HG02840 (cell line): ENCODE data around the gene ATG4D.

ENCODE experiments used
- ATAC-seq: cut with Tn5 transposase; IDR thresholded peaks from one replicate; pipeline ENCODE4 v1.9.1; 2021; ENCODE audit warnings: mild to moderate bottlenecking, moderate library complexity, moderate number of reproducible peaks; ENCODE audit not compliant: unreplicated experiment, low FRiP score

The ATG4D gene

DNA sequence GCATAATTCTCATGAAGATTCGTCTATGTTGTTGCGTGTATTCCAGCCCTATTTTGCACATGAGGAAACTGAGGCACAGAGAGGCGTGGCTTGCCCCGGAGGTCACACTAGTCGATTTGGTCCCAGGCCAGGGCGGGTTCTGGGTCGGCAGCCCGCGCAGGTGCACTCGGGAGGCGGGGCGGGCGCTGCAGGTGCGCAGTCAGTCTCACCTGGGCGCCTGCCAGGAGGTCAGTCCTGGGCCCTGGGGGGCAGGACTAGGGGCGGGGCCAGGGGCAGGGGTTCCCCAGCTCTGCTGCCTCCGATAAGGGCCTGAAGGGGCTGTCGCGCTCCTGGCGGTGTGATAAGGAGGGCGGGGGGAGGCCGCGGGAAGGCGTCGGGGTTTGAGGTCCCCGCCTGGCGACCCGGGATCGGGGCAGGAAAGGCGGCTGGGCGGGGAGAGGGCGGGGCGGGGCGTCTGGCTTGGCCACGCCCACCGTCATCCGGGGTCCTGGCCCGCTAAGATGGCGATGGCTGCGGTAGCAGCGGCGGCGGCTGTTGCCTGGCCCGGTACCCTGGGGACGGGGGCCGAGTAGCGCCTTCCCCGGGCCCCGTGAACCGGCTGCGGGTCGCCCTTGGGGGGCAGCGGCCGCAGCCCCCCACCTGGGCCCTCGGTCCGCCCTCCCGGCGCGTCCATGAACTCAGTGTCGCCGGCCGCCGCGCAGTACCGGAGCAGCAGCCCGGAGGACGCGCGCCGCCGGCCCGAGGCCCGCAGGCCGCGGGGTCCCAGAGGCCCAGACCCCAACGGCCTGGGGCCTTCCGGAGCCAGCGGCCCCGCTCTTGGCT is at the start of gene ATG4D:
TSS of gene ATG4D (plus strand) at position 485 of the 822 bp plus-strand sequence. CDS start at position 672, 187 bp downstream.
- peak; percentile 65 for ATAC-seq

- ATAC-seq = no peak
Measured at GRCh38 chr19:10497371-10497770, 46.3 kb upstream of the ATG4D start.

- no peak for ATAC-seq
Measured at GRCh38 chr19:10499550-10500246, 44.0 kb upstream of the ATG4D start.

- ATAC-seq = no peak
Measured at GRCh38 chr19:10500247-10500592, 43.5 kb upstream of the ATG4D start.

- ATAC-seq = peak; percentile 44
Measured at GRCh38 chr19:10501971-10502523, 41.7 kb upstream of the ATG4D start.

DNA sequence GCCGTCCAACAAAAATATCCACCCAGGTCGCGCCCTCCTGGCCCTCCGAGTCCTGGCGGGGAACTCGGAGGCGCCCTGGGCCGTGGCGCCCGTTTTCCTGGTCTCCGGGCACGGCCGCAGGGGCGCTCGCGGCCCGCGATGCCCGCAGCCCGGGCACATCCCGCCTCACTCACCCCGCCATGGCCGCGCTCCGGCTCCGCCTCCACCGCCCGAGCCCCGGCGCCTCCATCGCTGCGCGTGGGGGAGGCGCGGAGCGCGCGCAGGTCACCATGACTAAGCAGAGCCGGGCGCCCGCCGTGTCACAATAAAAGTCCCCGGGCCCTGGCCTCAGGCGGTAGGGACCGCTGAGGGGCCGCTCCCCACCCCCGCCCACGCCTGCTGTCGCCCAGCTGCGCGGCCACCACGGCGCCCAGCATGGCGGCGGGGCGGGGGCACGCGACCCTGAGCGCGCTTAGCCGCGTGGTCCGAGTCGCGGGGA is 41.1 kb upstream of the ATG4D start:
- ATAC-seq = peak; percentile 81

GRCh38 chr19:10503002-10503789 is 40.5 kb upstream of the ATG4D start, which contains the start of gene KEAP1:
Gene KEAP1 (minus strand): TSS chr19:10503356. CDS start chr19:10500033, 3,323 bp downstream.
- ATAC-seq = peak; percentile 41

- ATAC-seq = no peak
Measured at GRCh38 chr19:10505583-10506229, 38.0 kb upstream of the ATG4D start.

DNA sequence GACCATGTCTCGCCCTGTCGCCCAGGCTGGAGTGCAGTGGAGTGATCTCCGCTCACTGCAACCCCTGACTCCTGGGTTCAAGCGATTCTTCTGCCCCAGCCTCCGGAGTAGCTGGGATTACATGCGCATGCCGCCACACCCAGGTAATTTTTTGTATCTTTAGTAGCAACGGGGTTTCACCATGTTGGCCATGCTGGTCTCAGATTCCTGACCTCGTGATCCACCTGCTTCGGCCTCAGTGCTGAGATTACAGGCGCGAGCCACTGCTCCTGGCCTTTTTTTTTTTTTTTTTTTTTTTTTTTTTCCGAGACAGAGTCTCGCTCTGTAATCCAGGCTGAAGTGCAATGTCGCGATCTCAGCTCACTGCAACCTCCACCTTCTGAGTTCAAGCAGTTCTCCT is 35.7 kb upstream of the ATG4D start:
- no peak for ATAC-seq

DNA sequence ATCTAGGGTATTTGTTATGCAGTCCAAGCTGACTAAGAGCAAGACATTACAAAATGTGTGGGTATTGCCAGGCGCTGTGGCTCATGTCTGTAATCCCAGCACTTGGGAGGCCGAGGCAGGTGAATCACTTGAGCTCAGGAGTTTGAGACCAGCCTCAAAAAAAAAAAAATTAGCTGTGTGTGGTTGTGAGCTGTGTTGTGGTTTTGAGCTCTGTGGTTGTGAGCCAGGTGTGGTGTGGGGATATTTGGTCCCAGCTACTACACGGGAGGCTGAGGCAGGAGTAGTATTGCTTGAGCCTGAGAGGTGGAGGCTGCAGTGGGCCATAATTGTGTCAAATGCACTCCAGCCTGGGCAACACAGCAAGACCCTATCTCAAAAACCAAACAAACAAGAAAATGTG is 35.0 kb upstream of the ATG4D start:
- ATAC-seq = no peak

DNA sequence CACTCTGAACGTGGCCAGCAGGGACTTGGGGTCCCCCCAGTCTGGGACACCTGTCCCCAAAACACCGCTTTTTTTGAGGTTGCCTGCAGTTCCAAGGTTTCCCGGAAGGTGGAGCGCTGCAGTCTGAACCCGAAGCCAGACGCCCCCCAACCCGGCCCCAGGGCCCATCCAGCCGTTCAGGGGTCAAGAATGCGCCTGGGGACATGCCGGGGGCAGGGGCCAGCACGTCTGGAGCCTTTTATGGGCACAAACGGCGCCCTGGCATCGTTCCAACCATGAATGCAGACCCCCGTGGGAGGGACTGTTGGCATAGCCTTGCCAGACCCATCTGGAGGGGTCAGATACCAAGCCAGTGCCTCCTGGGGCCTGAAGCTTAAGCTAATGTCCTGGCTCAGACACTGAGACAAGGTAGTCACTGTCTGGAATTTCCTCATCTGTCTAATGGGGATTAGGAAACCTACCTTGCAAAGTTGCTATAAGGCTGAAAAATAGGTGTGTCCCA is 33.4 kb upstream of the ATG4D start:
- no peak for ATAC-seq

DNA sequence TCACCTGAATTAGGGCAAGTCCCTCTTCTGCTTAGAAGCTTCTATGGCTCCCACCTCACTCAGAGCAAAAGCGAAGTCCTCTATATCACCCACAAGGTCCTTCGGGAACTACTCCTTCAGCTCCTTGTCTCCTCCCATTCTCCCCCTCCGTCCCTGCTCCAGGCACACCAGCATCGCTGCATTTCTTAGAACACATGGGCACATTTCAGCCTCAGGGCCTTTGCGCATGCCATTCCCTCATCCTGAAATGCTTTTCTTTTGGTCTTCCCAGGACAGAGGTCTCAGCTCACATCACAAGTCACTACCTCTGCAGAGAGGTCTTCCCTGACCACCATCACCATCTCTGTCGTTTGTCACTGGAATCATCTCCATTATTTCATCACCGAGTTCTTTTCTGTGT is 30.5 kb upstream of the ATG4D start:
- no peak for ATAC-seq

GRCh38 chr19:10514211-10515145 is 29.2 kb upstream of the ATG4D start:
- ATAC-seq = no peak

DNA sequence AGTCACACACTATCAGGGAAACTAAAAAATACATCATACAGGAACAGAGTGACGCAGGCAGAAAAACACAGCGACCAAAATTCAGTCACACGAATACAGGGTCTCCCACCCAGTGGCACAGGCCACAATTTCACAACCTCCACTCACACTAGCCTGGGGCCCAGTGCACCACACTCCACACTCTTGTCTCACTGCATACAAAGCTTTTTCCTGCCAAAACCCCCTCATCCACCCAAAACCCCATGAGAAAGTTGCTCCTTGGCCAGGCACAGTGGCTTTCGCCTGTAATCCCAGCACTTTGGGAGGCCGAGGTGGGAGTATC is 27.7 kb upstream of the ATG4D start:
- ATAC-seq = no peak

- ATAC-seq = no peak
Measured at GRCh38 chr19:10516671-10517286, 26.9 kb upstream of the ATG4D start.

- no peak for ATAC-seq
Measured at GRCh38 chr19:10517361-10517759, 26.3 kb upstream of the ATG4D start, which contains the start of gene S1PR5. Gene S1PR5 (minus strand): TSS chr19:10517447. CDS start chr19:10515011, 2,436 bp downstream.

DNA sequence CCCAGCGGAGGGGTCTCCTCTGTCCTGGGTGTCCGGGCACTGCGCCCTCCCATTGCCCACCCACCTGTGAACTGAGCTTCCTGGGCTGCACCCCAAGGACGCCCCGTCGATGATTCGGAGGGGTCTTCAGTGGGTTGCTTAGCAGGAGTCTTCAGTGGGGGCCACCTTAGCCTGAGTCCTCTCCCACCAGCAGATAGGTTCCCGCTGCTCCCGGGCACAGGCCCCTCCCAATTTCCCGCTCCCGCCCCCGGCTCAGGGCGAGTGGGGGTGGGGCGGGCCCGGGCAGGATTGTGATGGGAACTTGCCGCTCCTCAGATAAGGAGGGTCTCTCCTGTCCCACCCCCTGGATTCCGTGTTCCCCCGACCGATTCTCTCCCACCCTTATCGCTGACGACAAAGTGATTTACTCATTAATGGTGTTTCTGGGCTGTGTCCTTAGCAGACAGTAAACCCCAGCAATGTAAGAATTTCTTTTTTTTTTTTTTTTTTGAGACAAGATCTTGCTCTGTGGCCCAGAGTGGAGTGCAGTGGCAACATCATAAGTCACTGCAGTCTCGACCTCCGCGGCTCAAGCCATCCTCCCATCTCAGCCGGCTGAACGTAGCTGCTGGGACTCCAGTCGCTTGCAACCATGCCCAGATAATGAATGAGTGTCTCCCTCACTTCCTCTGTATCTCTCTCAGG is 25.8 kb upstream of the ATG4D start:
- ATAC-seq = no peak
